Ectodermal cell (in vitro differentiated cells): ENCODE data around the gene SMIM44.

Source experiments
- H3K27ac ChIP-seq: 2 replicates; pipeline ENCODE4 v1.7.0; 2013; ENCODE audit warnings: mild to moderate bottlenecking, low read depth, low read length; ENCODE audit not compliant: insufficient read depth, poor library complexity, severe bottlenecking
- H3K27me3 ChIP-seq: 2 replicates; pipeline ENCODE4 v1.7.0; 2013; ENCODE audit warnings: mild to moderate bottlenecking, low read length; ENCODE audit not compliant: insufficient read depth, control insufficient read depth, poor library complexity, severe bottlenecking
- H3K36me3 ChIP-seq: one replicate; pipeline ENCODE4 v1.7.0; 2013; ENCODE audit warnings: low read length; ENCODE audit not compliant: control insufficient read depth, insufficient read depth
- H3K4me1 ChIP-seq: one replicate; pipeline ENCODE4 v1.7.0; 2013; ENCODE audit warnings: low read length; ENCODE audit not compliant: control insufficient read depth, insufficient read depth
- H3K4me3 ChIP-seq: 2 replicates; pipeline ENCODE4 v1.7.0; 2013; ENCODE audit warnings: low read depth, low read length, control low read depth; ENCODE audit not compliant: insufficient read depth
- H3K9me3 ChIP-seq: 2 replicates; pipeline ENCODE4 v1.7.0; 2013; ENCODE audit warnings: mild to moderate bottlenecking, low read length, moderate library complexity; ENCODE audit not compliant: control insufficient read depth
- WGBS, 2 experiments: methylation state at CpG; one replicate each; pipeline ENCODE4 v1.1.7; 2013; ENCODE audit warnings: missing lambda C conversion rate in 2 of 2; 5-methylcytosine and 5-hydroxymethylcytosine counted together

The SMIM44 gene

GRCh38 chr19:3466635-3467034 lies 16.6 kb downstream of the SMIM44 start:
- peaks cover 76% of the 10 kb centered on the region for H3K27me3 ChIP-seq
- no peaks in the 10 kb centered on the region for H3K36me3 ChIP-seq
- no peak overlapping the region for H3K27ac ChIP-seq
- peaks cover 11% of the 10 kb centered on the region for H3K4me1 ChIP-seq
- peaks cover 2% of the 10 kb centered on the region for H3K9me3 ChIP-seq
- H3K4me3 ChIP-seq, result no peak overlapping the region
- WGBS, 2 experiments, result 88 to 91% methylated on average over 9 of the region's 9 CpGs

- H3K27ac ChIP-seq, result no peak overlapping the region
- peaks cover 79% of the 10 kb centered on the region for H3K27me3 ChIP-seq
- H3K9me3 ChIP-seq, result peaks cover 2% of the 10 kb centered on the region
- H3K4me3 ChIP-seq, result no peak overlapping the region
- H3K36me3 ChIP-seq, result no peaks in the 10 kb centered on the region
- WGBS, 2 experiments, result 43 to 47% methylated on average over 7 of the region's 7 CpGs
- peaks cover 11% of the 10 kb centered on the region for H3K4me1 ChIP-seq
Measured at GRCh38 chr19:3465552-3465951, 17.7 kb downstream of the SMIM44 start.

- H3K27ac ChIP-seq, result no peak overlapping the region
- H3K9me3 ChIP-seq, result peaks cover 2% of the 10 kb centered on the region
- H3K4me1 ChIP-seq, result peaks cover 11% of the 10 kb centered on the region
- no peak overlapping the region for H3K4me3 ChIP-seq
- no peaks in the 10 kb centered on the region for H3K36me3 ChIP-seq
- H3K27me3 ChIP-seq, result peaks cover 79% of the 10 kb centered on the region
- WGBS, 2 experiments, result 2% methylated on average over 18 to 31 of the region's 31 CpGs
Measured at GRCh38 chr19:3464587-3465235, 18.5 kb downstream of the SMIM44 start.

GRCh38 chr19:3463714-3464586 lies 19.3 kb downstream of the SMIM44 start:
- Histone ChIP-seq H3K9me3 (peaks cover 2% of the 10 kb centered on the region), H3K4me1 (peaks cover 17% of the 10 kb centered on the region), H3K27me3 (peaks cover 79% of the 10 kb centered on the region), H3K36me3 (no peaks in the 10 kb centered on the region), H3K4me3 (no peak overlapping the region), H3K27ac (no peak overlapping the region)
- WGBS, 2 experiments, result 2% methylated on average over 53 to 54 of the region's 57 CpGs

GRCh38 chr19:3462991-3463713 lies 20.1 kb downstream of the SMIM44 start:
- 4% methylated on average over 54 to 57 of the region's 58 CpGs for WGBS, 2 experiments
- Histone ChIP-seq H3K27me3 (peaks cover 87% of the 10 kb centered on the region), H3K4me1 (peaks cover 25% of the 10 kb centered on the region), H3K9me3 (peaks cover 2% of the 10 kb centered on the region), H3K36me3 (no peaks in the 10 kb centered on the region), H3K4me3 (peak overlapping the region; percentile 6), H3K27ac (no peak overlapping the region)

- WGBS, 2 experiments, result 76 to 77% methylated on average over 15 of the region's 15 CpGs
- Histone ChIP-seq H3K9me3 (no peaks in the 10 kb centered on the region), H3K27me3 (peaks cover 94% of the 10 kb centered on the region), H3K27ac (no peak overlapping the region), H3K36me3 (no peaks in the 10 kb centered on the region), H3K4me3 (no peak overlapping the region), H3K4me1 (peaks cover 38% of the 10 kb centered on the region)
Measured at GRCh38 chr19:3459965-3460582, 23.2 kb downstream of the SMIM44 start.

- Histone ChIP-seq H3K36me3 (no peaks in the 10 kb centered on the region), H3K27ac (no peak overlapping the region), H3K4me1 (peaks cover 38% of the 10 kb centered on the region), H3K9me3 (no peaks in the 10 kb centered on the region), H3K4me3 (no peak overlapping the region), H3K27me3 (peaks cover 87% of the 10 kb centered on the region)
- WGBS, 2 experiments, result 8 to 11% methylated on average over 26 of the region's 26 CpGs
Measured at GRCh38 chr19:3459089-3459881, 24.0 kb downstream of the SMIM44 start.

- Histone ChIP-seq H3K27me3 (peaks cover 78% of the 10 kb centered on the region), H3K9me3 (no peaks in the 10 kb centered on the region), H3K4me3 (no peak overlapping the region), H3K4me1 (peaks cover 32% of the 10 kb centered on the region), H3K27ac (no peak overlapping the region), H3K36me3 (no peaks in the 10 kb centered on the region)
- 16% methylated on average over 19 of the region's 19 CpGs for WGBS, 2 experiments
Measured at GRCh38 chr19:3458229-3459088, 24.8 kb downstream of the SMIM44 start.
